PC-9 (cell line): ENCODE measurements around the gene GLDN. TPM values are rescaled to one million over a fixed set of nuclear protein-coding genes. Genes with fewer than 3 reads are reported as not detected.

Experiments used
- BruUV-seq: library from RNA; stranded (reverse); fragments of 400-500 nt; replicated peaks from 2 replicates; lab custom pipeline; 2021; lab: Mats Ljungman, UMichigan
- CTCF ChIA-PET: fragments of 300-600 bp; sonication (Branson Sonifier 250); formaldehyde crosslinking; loops from one replicate; lab custom pipeline; 2022; ENCODE audit warnings: antibody characterized with exemption; lab: Charles Lee
- POLR2A ChIA-PET: fragments of 300-600 bp; sonication (Branson Sonifier 250); formaldehyde crosslinking; loops from one replicate; lab custom pipeline; 2022; ENCODE audit warnings: antibody characterized with exemption; ENCODE audit not compliant: unreplicated experiment; lab: Charles Lee
- DNase-seq, 2 experiments: peaks; one replicate each; pipeline versions ENCODE4 v3.0.0 to v3.0.0-alpha.2; 2015 to 2022; ENCODE audit warnings: mixed read lengths in 1 of 2
- H2AFZ ChIP-seq: fragments of 200-600 bp; sonication (generic); 2 replicates; pipeline ENCODE4 v1.8.1; 2017; ENCODE audit warnings: antibody characterized with exemption
- H3F3A ChIP-seq: fragments of 200-600 bp; sonication (generic); 2 replicates; pipeline ENCODE4 v1.8.1; 2017; ENCODE audit warnings: antibody characterized with exemption, mild to moderate bottlenecking, low read depth; ENCODE audit not compliant: insufficient read depth
- H3K27ac ChIP-seq: fragments of 200-600 bp; sonication (generic); 2 replicates; pipeline ENCODE4 v1.6.1; 2016; ENCODE audit warnings: mixed run types
- H3K27me3 ChIP-seq: fragments of 200-600 bp; sonication (generic); 2 replicates; pipeline ENCODE4 v1.6.1; 2016; ENCODE audit warnings: low read depth, mixed run types; ENCODE audit not compliant: insufficient read depth
- H3K36me3 ChIP-seq: fragments of 200-600 bp; sonication (generic); 2 replicates; pipeline ENCODE4 v1.6.1; 2016; ENCODE audit warnings: low read depth, mixed run types
- H3K4me1 ChIP-seq: fragments of 200-600 bp; sonication (generic); replicated peaks from 2 replicates; pipeline ENCODE4 v1.6.1; 2016; ENCODE audit warnings: mixed run types; ENCODE audit not compliant: insufficient read depth
- H3K4me2 ChIP-seq: fragments of 200-600 bp; sonication (generic); 2 replicates; pipeline ENCODE4 v1.6.1; 2017; ENCODE audit warnings: mixed run types
- H3K4me3 ChIP-seq: fragments of 200-600 bp; sonication (generic); 2 replicates; pipeline ENCODE4 v1.6.1; 2016; ENCODE audit warnings: mixed run types
- H3K79me2 ChIP-seq: fragments of 200-600 bp; sonication (generic); 2 replicates; pipeline ENCODE4 v1.6.1; 2017; ENCODE audit warnings: low read depth, mixed run types
- H3K9me2 ChIP-seq: fragments of 200-600 bp; sonication (generic); 2 replicates; pipeline ENCODE4 v1.8.1; 2017; ENCODE audit warnings: mild to moderate bottlenecking; ENCODE audit not compliant: insufficient read depth
- H3K9me3 ChIP-seq: fragments of 200-600 bp; sonication (generic); 2 replicates; pipeline ENCODE4 v1.8.1; 2016; ENCODE audit warnings: low read depth; ENCODE audit not compliant: insufficient read depth
- H4K20me1 ChIP-seq: fragments of 200-600 bp; sonication (generic); 2 replicates; pipeline ENCODE4 v1.8.1; 2017; ENCODE audit not compliant: insufficient read depth
- EZH2 ChIP-seq: fragments of 200-600 bp; sonication (generic); IDR thresholded peaks from 2 replicates; pipeline ENCODE4 v1.8.0; 2017; ENCODE audit warnings: antibody characterized with exemption, low read depth
- intact Hi-C: fragments of 100-400 bp; cut with micrococcal nuclease; formaldehyde crosslinking; loops from one replicate; pipeline ENCODE4 v1.10.0; 2022; ENCODE audit not compliant: unreplicated experiment
- total RNA-seq: library from RNA; stranded (reverse); gene quantifications from 2 replicates; pipeline ENCODE4 v1.2.3, GENCODE V29; 2021
- TF ChIP-seq, protein P1 (sequence below): fragments of 200-600 bp; sonication (generic); conservative IDR thresholded peaks from 2 replicates; pipeline ENCODE4 v1.6.1; 2017; ENCODE audit warnings: mixed run types, antibody characterized with exemption, mild to moderate bottlenecking, moderate library complexity

GLDN gene
- total RNA-seq, 1 experiment from 2014 or later: not detected

GRCh38 chr15:51321316-51321715, 20.1 kb upstream of the GLDN start:
- TF ChIP-seq, protein P1, sequence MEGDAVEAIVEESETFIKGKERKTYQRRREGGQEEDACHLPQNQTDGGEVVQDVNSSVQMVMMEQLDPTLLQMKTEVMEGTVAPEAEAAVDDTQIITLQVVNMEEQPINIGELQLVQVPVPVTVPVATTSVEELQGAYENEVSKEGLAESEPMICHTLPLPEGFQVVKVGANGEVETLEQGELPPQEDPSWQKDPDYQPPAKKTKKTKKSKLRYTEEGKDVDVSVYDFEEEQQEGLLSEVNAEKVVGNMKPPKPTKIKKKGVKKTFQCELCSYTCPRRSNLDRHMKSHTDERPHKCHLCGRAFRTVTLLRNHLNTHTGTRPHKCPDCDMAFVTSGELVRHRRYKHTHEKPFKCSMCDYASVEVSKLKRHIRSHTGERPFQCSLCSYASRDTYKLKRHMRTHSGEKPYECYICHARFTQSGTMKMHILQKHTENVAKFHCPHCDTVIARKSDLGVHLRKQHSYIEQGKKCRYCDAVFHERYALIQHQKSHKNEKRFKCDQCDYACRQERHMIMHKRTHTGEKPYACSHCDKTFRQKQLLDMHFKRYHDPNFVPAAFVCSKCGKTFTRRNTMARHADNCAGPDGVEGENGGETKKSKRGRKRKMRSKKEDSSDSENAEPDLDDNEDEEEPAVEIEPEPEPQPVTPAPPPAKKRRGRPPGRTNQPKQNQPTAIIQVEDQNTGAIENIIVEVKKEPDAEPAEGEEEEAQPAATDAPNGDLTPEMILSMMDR: no peak
- no peak for TF ChIP-seq EZH2
- no TSS peak for BruUV-seq
- POLR2A ChIA-PET: no interaction called here
- intact Hi-C loops: no loop called here
- H3K36me3 ChIP-seq: no peaks in the 10 kb centered on the region
- no peaks in the 10 kb centered on the region for H3K27me3 ChIP-seq
- CTCF ChIA-PET: no interaction called here
- H3K9me2 ChIP-seq: no peaks in the 10 kb centered on the region
- H2AFZ ChIP-seq: no peak overlapping the region
- H3K4me2 ChIP-seq: no peak overlapping the region
- H3K79me2 ChIP-seq: no peaks in the 10 kb centered on the region
- H3K4me3 ChIP-seq: no peak overlapping the region
- H3K4me1 ChIP-seq: no peaks in the 10 kb centered on the region
- DNase-seq: no peak
- H3K27ac ChIP-seq: no peak overlapping the region
- no peaks in the 10 kb centered on the region for H3K9me3 ChIP-seq
- no peaks in the 10 kb centered on the region for H4K20me1 ChIP-seq
- H3F3A ChIP-seq: no peaks in the 10 kb centered on the region

GRCh38 chr15:51322621-51323296, 18.7 kb upstream of the GLDN start:
- no TSS peak for BruUV-seq
- Histone ChIP-seq H3K4me2 (no peak overlapping the region), H3K36me3 (no peaks in the 10 kb centered on the region), H3K4me3 (no peak overlapping the region), H2AFZ (no peak overlapping the region), H3F3A (no peaks in the 10 kb centered on the region), H3K9me2 (no peaks in the 10 kb centered on the region), H4K20me1 (no peaks in the 10 kb centered on the region), H3K27me3 (no peaks in the 10 kb centered on the region), H3K79me2 (no peaks in the 10 kb centered on the region), H3K27ac (no peak overlapping the region), H3K4me1 (no peaks in the 10 kb centered on the region), H3K9me3 (no peaks in the 10 kb centered on the region)
- DNase-seq: no peak
- TF ChIP-seq, protein P1: no peak
- no peak for TF ChIP-seq EZH2
- intact Hi-C loops: no loop called here
- POLR2A ChIA-PET: no interaction called here
- CTCF ChIA-PET: no interaction called here

DNA sequence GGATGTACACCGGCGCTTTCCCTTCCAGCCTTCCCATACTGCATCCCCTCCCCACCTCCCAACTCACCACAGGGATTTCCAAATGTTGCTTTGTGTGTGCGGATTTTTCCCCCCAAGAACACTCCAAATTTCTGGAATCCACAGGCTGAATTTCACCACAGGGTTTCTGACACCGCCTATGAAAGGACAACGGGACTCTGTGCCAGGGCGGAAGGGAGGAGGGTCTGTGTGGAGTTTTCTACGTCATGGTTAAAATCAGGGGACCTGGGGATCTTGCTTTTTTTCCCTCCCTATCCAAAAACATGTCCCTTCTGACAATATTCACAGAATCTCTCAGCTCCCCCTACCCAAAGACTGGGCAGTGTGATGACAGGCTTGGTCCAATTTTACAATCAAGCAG, 17.7 kb upstream of the GLDN start:
- no peak overlapping the region for H2AFZ ChIP-seq
- H3K36me3 ChIP-seq: no peaks in the 10 kb centered on the region
- DNase-seq: no peak
- no peaks in the 10 kb centered on the region for H3K79me2 ChIP-seq
- POLR2A ChIA-PET: no interaction called here
- no peak overlapping the region for H3K4me2 ChIP-seq
- no peaks in the 10 kb centered on the region for H3K4me1 ChIP-seq
- no peaks in the 10 kb centered on the region for H3K9me2 ChIP-seq
- CTCF ChIA-PET: no interaction called here
- intact Hi-C loops: no loop called here
- H3K9me3 ChIP-seq: no peaks in the 10 kb centered on the region
- H3F3A ChIP-seq: no peaks in the 10 kb centered on the region
- no TSS peak for BruUV-seq
- H3K27me3 ChIP-seq: no peaks in the 10 kb centered on the region
- no peak overlapping the region for H3K27ac ChIP-seq
- H4K20me1 ChIP-seq: no peaks in the 10 kb centered on the region
- H3K4me3 ChIP-seq: no peak overlapping the region
- TF ChIP-seq, protein P1: no peak
- no peak for TF ChIP-seq EZH2
